SU-DHL-6 (cell line): ENCODE data around the gene NAA35.

ENCODE experiments used
- CTCF ChIP-seq: fragments of 200-600 bp; sonication (generic); IDR thresholded peaks from one replicate; pipeline ENCODE4 v1.5.1; 2017; ENCODE audit warnings: antibody characterized with exemption, mild to moderate bottlenecking, low read length, moderate library complexity; ENCODE audit not compliant: insufficient read depth, poor library complexity, severe bottlenecking
- EZH2phosphoT487 ChIP-seq: fragments of 200-600 bp; sonication (generic), shearing (Covaris generic); conservative IDR thresholded peaks from 2 replicates; pipeline ENCODE4 v1.6.1; 2018; ENCODE audit warnings: mild to moderate bottlenecking, antibody characterized with exemption, low read length, moderate library complexity, mixed read lengths

DNA sequence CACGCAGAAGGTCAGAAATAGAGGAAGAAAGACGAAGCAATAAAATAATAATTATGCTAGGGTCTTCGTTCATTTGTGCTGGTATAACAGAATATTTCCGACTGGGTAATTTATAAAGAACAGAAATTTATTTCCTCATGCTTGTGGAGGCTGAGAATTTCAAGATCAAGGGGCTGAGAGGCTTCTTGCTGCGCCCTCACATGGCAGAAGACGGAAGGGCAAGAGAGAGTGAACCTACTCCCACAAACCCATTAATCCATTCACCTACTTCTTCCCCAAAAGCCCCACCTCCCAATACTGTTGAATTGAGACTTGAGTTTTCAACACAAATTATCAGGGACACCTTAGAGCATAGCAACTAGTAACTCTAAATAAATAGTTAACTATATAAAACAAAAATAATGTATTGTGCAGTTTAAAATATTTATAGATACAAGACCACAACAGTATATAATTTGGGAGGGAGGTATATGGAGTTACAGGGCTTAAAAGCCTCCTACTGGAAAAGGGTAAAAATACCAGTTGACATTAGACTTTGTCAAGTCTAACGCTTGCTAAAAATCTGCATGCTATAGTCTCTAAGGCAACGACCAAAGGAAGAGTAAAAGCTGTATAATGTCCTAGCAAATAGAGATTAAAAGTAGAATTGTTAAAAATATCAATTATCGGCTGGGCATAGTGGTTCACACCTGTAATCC lies 40.3 kb upstream of the NAA35 start:
- TF ChIP-seq CTCF (peak; percentile 31), EZH2phosphoT487 (no peak)
